Activated T-cell treated with anti-CD3 and anti-CD28 coated beads, Interleukin-2, amount 50 U/mL, for 72 hours (primary cell): ENCODE results near the gene MAGEA11. TPM values are rescaled to one million over a fixed set of nuclear protein-coding genes. Genes with fewer than 3 reads are reported as not detected.

Experiments used
- total RNA-seq, 2 donors: library from RNA; stranded (reverse); gene quantifications; one replicate each; pipeline ENCODE4 v1.2.3, GENCODE V29; 2022

Gene MAGEA11
- total RNA-seq, 2 donors from 2014 or later = not detected

Other genes starting within 250 kb of the MAGEA11 start
- 10 to 100 TPM; 64.6 to 84.7 TPM for gene IDS, start 206.8 kb upstream of the MAGEA11 start, total RNA-seq
- gene EOLA1, start 171.0 kb upstream of the MAGEA11 start, total RNA-seq = 10 to 100 TPM; 26.7 to 28.1 TPM
- not detected for gene HSFX3, start 162.1 kb upstream of the MAGEA11 start, total RNA-seq
- not detected for gene MAGEA9B, start 124.6 kb upstream of the MAGEA11 start, total RNA-seq
- gene HSFX2, start 116.7 kb upstream of the MAGEA11 start, total RNA-seq = under 1 TPM; 0.17 to 0.39 TPM
- 10 to 100 TPM; 19.8 to 22.9 TPM for gene TMEM185A, start 80.3 kb upstream of the MAGEA11 start, total RNA-seq
- gene HSFX1, start 62.0 kb downstream of the MAGEA11 start, total RNA-seq = under 1 TPM; 0.67 to 1.00 TPM
- not detected for gene MAGEA9, start 69.9 kb downstream of the MAGEA11 start, total RNA-seq
- not detected for gene MAGEA8, start 169.1 kb downstream of the MAGEA11 start, total RNA-seq
- not detected for gene HSFX4, start 217.5 kb downstream of the MAGEA11 start, total RNA-seq
- gene EOLA2, start 226.4 kb downstream of the MAGEA11 start, total RNA-seq = 10 to 100 TPM; 44.2 to 54.3 TPM